Measurements from ENCODE around the gene CD247.
A peak's percentile ranks its signal among the peaks of the same experiment; 100 is the strongest.

CD247 gene

DNA sequence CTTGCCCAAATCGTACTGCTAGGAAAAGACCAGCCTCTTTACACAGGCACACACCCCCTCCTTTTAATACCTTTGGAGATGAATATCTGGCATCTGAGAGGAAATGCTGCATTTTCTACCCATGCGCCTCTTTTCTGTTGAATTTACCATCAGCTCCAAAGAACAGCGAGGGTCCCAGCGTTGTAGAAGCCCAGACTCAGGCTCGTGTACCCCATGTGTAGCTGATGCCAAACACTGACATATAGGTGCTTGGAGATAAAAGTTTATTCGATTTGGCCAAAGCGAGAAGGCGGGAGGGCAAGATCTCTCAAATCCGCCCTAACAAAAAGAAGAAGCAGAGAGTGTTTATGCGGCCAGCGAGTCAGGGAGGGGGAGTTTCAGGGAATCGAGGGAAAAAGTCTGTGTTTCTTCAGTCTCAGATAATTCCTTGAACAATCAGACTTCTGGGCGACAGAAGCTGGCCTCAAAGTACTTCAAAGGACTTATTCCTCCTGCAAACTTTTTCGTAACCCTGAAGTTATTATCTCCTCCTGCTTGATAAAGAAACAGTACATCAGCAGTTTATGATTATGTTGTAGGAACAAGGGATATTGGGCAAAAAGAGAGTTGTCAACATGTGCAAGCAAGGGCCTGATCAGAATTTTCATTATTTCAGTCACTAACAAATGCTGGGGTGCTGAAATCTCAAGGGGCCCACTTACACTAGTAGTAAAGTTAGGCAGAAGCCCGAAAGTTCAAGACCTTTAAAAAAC, 35.9 kb upstream of the CD247 start:
- peak overlapping the region; percentile 49 for H3K27ac ChIP-seq (ENCODE audit: low read depth, low read length)
- no peaks in the 10 kb centered on the region for H3K36me3 ChIP-seq (ENCODE audit: control insufficient read depth, insufficient read depth, low read length)
- H3K9me3 ChIP-seq (ENCODE audit: control insufficient read depth, insufficient read depth, low read length) = no peaks in the 10 kb centered on the region
- peaks cover 4% of the 10 kb centered on the region for H3K4me1 ChIP-seq (ENCODE audit: control insufficient read depth, insufficient read depth, low read length)
- H3K4me3 ChIP-seq (ENCODE audit: low read depth, low read length) = peak overlapping the region; percentile 76
- 0 out of 2 replicates have a peak, but pooled peaks cover 5% of the 10 kb centered on the region for H3K27me3 ChIP-seq (ENCODE audit: control insufficient read depth, insufficient read depth, low read length)
- 0 out of 2 replicates have a peak overlapping the region, but pooled peaks have one; percentile 7 for H3K9ac ChIP-seq (ENCODE audit: low read depth, low read length)

DNA sequence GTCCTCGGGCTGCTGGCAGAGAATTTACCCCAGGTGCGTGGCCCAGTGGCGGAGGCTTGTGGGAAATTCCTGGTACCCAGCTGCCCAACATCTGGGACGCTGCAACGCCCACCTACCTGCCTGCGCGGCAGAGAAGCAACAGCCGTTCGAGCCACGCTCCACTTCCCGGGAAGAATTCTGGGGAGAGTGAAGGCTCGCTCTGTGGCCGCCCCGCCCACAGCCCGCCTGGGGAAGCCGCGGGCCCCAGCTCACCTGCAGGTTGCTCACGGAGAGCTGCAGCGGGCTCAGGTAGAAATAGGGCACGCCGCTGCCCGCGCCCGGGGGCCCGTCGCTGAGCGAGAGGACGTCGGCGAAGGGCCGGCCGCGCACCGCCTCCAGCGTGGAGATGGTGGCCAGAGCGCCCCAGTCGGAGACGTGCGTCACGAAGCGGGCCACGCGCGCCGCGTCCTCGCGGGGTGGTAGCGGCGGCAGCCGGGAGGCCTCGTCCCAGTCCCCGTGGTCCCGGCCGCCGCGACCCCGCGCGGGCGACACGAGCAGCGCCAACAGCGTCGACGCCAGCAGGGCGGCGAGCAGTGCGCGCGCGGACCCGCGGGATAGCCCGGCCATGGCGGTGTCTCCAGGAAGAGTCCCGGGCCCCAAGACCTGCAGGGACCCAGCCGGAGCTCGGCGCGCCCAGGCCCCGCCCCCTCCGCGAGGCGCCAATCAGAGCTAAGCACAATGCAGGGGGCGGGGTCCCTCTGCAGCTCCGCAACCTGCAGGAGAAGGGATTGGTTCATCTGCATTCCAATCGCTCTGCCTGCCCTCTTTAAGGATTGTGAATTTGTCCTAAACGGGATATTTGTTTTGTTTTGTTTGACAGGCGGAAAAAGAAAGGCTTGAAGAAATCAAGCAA, 35.1 kb upstream of the CD247 start, which contains the start of gene CREG1:
Gene CREG1, minus strand, starts transcription at position 627 of the 892 bp plus-strand sequence.
- H3K9ac ChIP-seq (ENCODE audit: low read depth, low read length) = peak within 1 kb of the TSS; percentile 65
- 0 out of 2 replicates have a peak, but pooled peaks cover 5% of the 10 kb centered on the region for H3K27me3 ChIP-seq (ENCODE audit: control insufficient read depth, insufficient read depth, low read length)
- no peaks in the 10 kb centered on the region for H3K9me3 ChIP-seq (ENCODE audit: control insufficient read depth, insufficient read depth, low read length)
- peak within 1 kb of the TSS; percentile 76 for H3K4me3 ChIP-seq (ENCODE audit: low read depth, low read length)
- no peaks in the 10 kb centered on the region for H3K36me3 ChIP-seq (ENCODE audit: control insufficient read depth, insufficient read depth, low read length)
- peak within 1 kb of the TSS; percentile 49 for H3K27ac ChIP-seq (ENCODE audit: low read depth, low read length)
- H3K4me1 ChIP-seq (ENCODE audit: control insufficient read depth, insufficient read depth, low read length) = peaks cover 4% of the 10 kb centered on the region

DNA sequence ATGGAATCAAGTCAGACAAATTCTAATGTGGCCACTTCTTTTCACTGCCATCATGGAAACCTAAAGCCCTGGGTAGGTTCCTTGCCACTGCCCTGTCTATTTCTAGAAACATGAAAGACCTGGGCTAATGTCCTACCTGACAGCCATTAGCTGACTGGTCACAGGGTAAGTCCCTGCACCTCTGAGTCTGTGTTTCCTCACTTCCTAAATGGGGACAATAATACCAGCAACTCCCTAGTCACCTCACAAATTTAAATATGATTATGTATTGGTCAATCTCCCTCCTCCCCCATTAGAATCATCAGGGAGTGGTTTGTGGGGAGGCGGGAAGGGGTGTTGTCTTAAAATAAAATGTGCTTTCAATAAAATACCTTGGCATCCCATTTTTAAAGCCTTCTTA, 33.0 kb upstream of the CD247 start:
- Histone ChIP-seq H3K27me3 (ENCODE audit: control insufficient read depth, insufficient read depth, low read length) (0 out of 2 replicates have a peak, but pooled peaks cover 5% of the 10 kb centered on the region), H3K27ac (ENCODE audit: low read depth, low read length) (no peak overlapping the region), H3K9ac (ENCODE audit: low read depth, low read length) (no peak overlapping the region), H3K9me3 (ENCODE audit: control insufficient read depth, insufficient read depth, low read length) (no peaks in the 10 kb centered on the region), H3K36me3 (ENCODE audit: control insufficient read depth, insufficient read depth, low read length) (0 out of 2 replicates have a peak, but pooled peaks cover 4% of the 10 kb centered on the region), H3K4me3 (ENCODE audit: low read depth, low read length) (no peak overlapping the region), H3K4me1 (ENCODE audit: control insufficient read depth, insufficient read depth, low read length) (peaks cover 4% of the 10 kb centered on the region)

DNA sequence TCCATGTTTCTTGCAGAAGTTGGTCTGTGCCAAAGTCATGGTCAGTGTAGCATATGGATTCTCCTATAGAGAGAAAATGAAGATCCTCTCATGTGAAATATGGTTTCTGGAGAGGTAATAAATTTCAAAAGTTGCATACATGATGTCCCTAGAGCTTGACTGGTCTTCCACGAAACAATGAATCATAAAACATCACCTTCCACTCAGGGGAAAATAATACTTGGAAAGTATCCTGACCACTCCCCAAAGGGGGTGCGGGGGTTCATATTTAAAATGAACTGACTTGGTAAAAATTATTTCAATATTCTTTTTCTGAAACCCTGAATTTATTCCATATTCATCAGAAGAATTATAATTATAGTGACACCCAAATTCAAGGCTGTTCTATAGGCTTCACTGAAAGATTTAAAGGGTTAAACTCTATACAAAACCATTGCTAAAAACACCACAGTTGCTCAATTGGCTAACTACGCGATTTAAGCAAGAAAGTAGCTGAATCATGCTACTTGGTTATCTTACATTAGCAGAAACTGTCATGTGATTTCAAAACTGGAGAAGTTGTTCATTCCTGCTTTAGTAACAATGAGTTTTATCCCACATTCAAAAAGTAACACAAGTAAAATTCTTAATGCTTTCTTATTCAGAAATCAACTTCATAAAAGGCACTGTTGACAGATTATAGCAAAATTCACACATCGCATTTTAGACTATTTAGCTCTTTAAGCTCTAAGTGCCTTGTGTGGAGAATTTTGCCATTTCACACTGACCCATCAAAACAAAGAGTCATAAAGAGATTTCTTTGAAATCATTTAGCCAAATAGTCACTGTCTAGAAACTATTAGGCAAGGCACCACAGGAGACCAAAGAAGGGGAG, 30.0 kb upstream of the CD247 start:
- 0 out of 2 replicates have a peak, but pooled peaks cover 5% of the 10 kb centered on the region for H3K27me3 ChIP-seq (ENCODE audit: control insufficient read depth, insufficient read depth, low read length)
- no peak overlapping the region for H3K4me3 ChIP-seq (ENCODE audit: low read depth, low read length)
- no peaks in the 10 kb centered on the region for H3K9me3 ChIP-seq (ENCODE audit: control insufficient read depth, insufficient read depth, low read length)
- peaks cover 21% of the 10 kb centered on the region; the same call in 1 of the 2 replicates for H3K36me3 ChIP-seq (ENCODE audit: control insufficient read depth, insufficient read depth, low read length)
- H3K9ac ChIP-seq (ENCODE audit: low read depth, low read length) = no peak overlapping the region
- no peaks in the 10 kb centered on the region; the same call in 1 of the 2 replicates for H3K4me1 ChIP-seq (ENCODE audit: control insufficient read depth, insufficient read depth, low read length)
- H3K27ac ChIP-seq (ENCODE audit: low read depth, low read length) = no peak overlapping the region

DNA sequence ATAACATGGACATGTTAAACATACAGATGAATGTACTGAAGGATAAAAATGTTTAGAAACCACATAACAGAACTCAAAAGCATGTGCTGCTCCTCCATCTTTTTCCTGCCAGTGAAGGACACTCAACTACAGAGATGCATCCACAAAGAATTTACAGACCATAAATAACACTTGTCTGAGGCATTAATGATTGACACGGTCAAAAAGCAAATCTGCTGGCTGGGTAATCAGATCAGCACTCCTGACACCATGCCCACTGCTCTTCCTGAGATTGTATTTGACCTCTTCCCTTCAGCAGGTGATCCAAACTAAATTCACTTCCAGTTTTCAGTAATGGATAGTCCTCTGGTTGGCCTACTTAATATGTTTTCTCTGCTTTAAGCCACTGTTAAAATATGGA, 28.6 kb upstream of the CD247 start:
- Histone ChIP-seq H3K27ac (ENCODE audit: low read depth, low read length) (no peak overlapping the region), H3K4me1 (ENCODE audit: control insufficient read depth, insufficient read depth, low read length) (no peaks in the 10 kb centered on the region; the same call in 1 of the 2 replicates), H3K9me3 (ENCODE audit: control insufficient read depth, insufficient read depth, low read length) (no peaks in the 10 kb centered on the region), H3K4me3 (ENCODE audit: low read depth, low read length) (no peak overlapping the region), H3K36me3 (ENCODE audit: control insufficient read depth, insufficient read depth, low read length) (peaks cover 21% of the 10 kb centered on the region; the same call in 1 of the 2 replicates), H3K9ac (ENCODE audit: low read depth, low read length) (no peak overlapping the region), H3K27me3 (ENCODE audit: control insufficient read depth, insufficient read depth, low read length) (0 out of 2 replicates have a peak, but pooled peaks cover 2% of the 10 kb centered on the region)

DNA sequence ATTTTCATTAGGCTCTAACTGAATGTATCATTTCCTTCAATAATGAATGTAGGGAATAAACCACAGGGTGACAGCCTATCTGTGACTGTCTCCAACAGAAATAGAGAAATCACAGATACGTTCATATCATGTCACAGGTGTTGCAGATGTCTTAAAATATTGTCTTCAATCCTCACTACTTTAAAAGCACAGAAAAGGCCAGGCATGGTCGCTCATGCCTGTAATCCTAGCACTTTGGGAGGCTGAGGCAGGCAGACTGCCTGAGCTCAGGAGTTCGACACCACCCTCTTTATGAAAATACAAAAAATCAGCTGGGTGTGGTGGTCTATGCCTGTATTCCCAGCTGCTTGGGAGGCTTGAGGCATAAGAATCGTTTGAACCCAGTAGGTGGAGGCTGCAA, 27.0 kb upstream of the CD247 start:
- Histone ChIP-seq H3K27ac (ENCODE audit: low read depth, low read length) (no peak overlapping the region), H3K9ac (ENCODE audit: low read depth, low read length) (no peak overlapping the region), H3K36me3 (ENCODE audit: control insufficient read depth, insufficient read depth, low read length) (peaks cover 21% of the 10 kb centered on the region; the same call in 1 of the 2 replicates), H3K27me3 (ENCODE audit: control insufficient read depth, insufficient read depth, low read length) (no peaks in the 10 kb centered on the region), H3K9me3 (ENCODE audit: control insufficient read depth, insufficient read depth, low read length) (no peaks in the 10 kb centered on the region), H3K4me3 (ENCODE audit: low read depth, low read length) (no peak overlapping the region), H3K4me1 (ENCODE audit: control insufficient read depth, insufficient read depth, low read length) (no peaks in the 10 kb centered on the region; the same call in 1 of the 2 replicates)

DNA sequence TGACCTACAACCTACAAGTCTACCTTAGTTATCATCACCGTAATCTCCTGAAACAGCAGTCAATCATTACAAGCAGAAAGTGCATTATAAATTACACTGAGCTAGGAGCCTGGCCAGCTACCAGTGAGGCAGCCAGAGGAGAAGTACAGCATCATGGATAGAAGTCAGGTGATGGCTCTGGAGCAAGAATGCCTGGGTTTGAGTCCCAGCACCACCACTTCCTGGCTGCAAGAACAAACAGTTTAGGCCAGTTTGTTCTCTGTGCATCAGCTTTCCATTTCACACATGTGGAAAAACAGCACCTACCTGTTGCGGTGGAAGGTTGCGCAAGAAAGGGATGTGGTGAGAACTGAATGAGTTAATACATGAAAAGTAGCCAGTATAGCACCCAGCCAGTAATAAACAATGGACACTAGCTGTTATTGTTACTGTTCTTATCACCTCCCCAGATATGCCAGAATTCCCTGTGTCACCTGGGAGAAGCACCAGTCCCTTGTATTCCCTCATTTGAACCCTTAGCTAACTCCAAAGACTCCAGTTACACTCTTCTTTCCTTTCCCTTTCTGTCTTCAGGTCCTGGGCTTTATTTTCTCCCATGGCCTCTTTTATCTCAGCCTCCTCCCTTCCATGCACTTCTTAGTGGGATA, 26.2 kb upstream of the CD247 start:
- Histone ChIP-seq H3K4me1 (ENCODE audit: control insufficient read depth, insufficient read depth, low read length) (no peaks in the 10 kb centered on the region), H3K36me3 (ENCODE audit: control insufficient read depth, insufficient read depth, low read length) (peaks cover 21% of the 10 kb centered on the region; the same call in 1 of the 2 replicates), H3K9me3 (ENCODE audit: control insufficient read depth, insufficient read depth, low read length) (no peaks in the 10 kb centered on the region), H3K27ac (ENCODE audit: low read depth, low read length) (no peak overlapping the region), H3K27me3 (ENCODE audit: control insufficient read depth, insufficient read depth, low read length) (no peaks in the 10 kb centered on the region), H3K4me3 (ENCODE audit: low read depth, low read length) (no peak overlapping the region), H3K9ac (ENCODE audit: low read depth, low read length) (no peak overlapping the region)

DNA sequence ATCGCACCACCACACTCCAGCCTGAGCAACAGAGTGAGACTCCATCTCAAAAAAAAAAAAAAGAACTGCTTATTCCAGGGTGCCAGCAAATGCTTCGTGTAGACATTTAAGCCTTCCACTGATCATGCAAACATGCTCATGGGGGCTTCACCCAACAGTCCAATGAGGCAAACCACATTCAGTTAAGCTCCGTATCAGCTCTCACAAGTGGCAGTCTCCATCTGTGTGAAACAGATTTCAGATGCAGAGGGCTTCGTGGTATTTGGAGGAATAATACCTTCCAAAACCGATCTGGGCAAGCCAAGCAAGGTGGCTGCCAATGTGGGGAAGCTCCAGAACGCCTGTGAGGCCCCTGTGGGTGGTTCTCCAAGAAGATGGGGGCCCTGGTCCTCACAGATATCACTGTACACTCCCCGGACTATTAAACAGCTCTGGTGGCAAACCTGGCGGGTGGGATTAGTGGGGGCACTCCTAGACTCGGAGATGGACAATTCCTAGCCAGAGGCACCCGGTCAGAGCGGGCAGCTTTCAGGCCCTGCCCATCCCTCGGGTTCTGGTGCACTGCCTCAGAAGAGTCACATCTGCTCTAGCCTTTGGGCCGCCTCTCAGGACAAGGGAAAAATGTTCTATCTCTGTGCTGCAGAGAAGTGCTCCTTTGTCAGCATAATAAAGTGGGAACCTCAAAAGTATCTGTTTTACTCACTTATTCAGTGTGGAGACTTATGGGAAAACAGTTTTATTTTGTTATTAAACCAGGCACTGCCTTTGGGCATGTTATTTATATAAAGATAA, 25.1 kb upstream of the CD247 start:
- Histone ChIP-seq H3K36me3 (ENCODE audit: control insufficient read depth, insufficient read depth, low read length) (peaks cover 21% of the 10 kb centered on the region; the same call in 1 of the 2 replicates), H3K4me3 (ENCODE audit: low read depth, low read length) (no peak overlapping the region), H3K4me1 (ENCODE audit: control insufficient read depth, insufficient read depth, low read length) (peaks cover 7% of the 10 kb centered on the region; the same call in 1 of the 2 replicates), H3K9ac (ENCODE audit: low read depth, low read length) (no peak overlapping the region), H3K27ac (ENCODE audit: low read depth, low read length) (no peak overlapping the region), H3K27me3 (ENCODE audit: control insufficient read depth, insufficient read depth, low read length) (no peaks in the 10 kb centered on the region), H3K9me3 (ENCODE audit: control insufficient read depth, insufficient read depth, low read length) (no peaks in the 10 kb centered on the region)

DNA sequence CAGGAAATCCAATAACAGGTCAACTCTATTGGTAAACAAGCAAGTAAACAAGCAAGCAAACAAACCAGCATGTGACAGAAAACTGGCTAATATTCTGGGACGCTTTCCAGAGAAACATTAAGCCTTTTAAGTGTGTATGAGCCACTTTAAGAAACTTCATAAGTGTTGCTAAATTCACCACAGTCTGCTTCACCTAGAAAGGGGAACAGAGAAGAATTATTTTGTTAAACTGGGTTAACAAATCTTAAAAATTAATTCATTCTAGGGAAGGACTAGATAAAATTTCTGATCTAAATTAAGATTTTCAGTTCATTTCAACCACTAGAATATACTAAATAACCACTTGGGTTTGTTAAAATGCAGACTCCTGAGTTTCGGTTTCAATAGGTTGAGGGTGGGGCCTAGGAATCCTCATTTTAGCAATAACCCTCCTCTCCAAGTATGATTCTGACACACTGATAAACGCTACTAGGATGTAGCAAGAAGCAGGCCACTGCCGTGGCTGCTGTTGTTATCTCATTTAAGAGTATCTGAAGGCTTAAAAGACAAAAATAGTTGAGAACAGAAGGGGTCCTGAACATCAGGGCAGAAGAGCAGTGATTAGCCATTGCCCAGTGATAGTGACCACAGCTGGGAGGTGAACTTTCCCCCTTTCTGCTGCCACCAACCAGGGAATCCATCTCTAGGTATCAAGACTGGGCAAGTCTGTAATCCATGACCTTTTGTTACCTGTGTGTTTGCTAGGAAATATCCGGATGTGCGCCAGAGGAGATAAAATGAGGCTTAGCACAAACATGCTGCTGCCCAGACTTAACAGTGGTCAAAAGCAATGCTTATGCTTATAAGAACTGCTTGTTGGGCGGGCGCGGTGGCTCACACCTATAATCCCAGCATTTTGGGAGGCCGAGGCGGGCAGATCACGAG, 24.0 kb upstream of the CD247 start:
- no peak overlapping the region for H3K9ac ChIP-seq (ENCODE audit: low read depth, low read length)
- H3K36me3 ChIP-seq (ENCODE audit: control insufficient read depth, insufficient read depth, low read length) = peaks cover 21% of the 10 kb centered on the region; the same call in 1 of the 2 replicates
- H3K4me1 ChIP-seq (ENCODE audit: control insufficient read depth, insufficient read depth, low read length) = peaks cover 8% of the 10 kb centered on the region; the same call in 1 of the 2 replicates
- H3K27me3 ChIP-seq (ENCODE audit: control insufficient read depth, insufficient read depth, low read length) = no peaks in the 10 kb centered on the region
- no peaks in the 10 kb centered on the region for H3K9me3 ChIP-seq (ENCODE audit: control insufficient read depth, insufficient read depth, low read length)
- H3K27ac ChIP-seq (ENCODE audit: low read depth, low read length) = no peak overlapping the region
- no peak overlapping the region for H3K4me3 ChIP-seq (ENCODE audit: low read depth, low read length)

All from HUES48 (cell line).